OCI-LY3 (cell line): ENCODE measurements around the gene PPP1R14D.

Experiments
- H2AFZ ChIP-seq: fragments of 200-600, 300-600 bp; shearing (Covaris generic); 2 replicates; pipeline ENCODE4 v1.6.0; 2014; ENCODE audit warnings: antibody characterized with exemption, low read depth, low read length
- H3K27ac ChIP-seq: fragments of 200-600, 300-600 bp; sonication (generic); 2 replicates; pipeline ENCODE4 v1.5.1; 2014; ENCODE audit warnings: mild to moderate bottlenecking, low read length, moderate library complexity, mixed read lengths
- H3K27me3 ChIP-seq: fragments of 200-600, 300-600 bp; sonication (generic); 2 replicates; pipeline ENCODE4 v1.6.1; 2014; ENCODE audit warnings: low read depth, low read length, mixed read lengths
- H3K36me3 ChIP-seq: fragments of 200-600, 300-600 bp; sonication (generic); replicated peaks from 2 replicates; pipeline ENCODE3; 2014; ENCODE audit warnings: low read depth, low read length, mixed read lengths
- H3K4me1 ChIP-seq: fragments of 300-600, 200-600 bp; sonication (generic); 2 replicates; pipeline ENCODE4 v1.6.1; 2014; ENCODE audit warnings: low read length, mixed read lengths
- H3K4me2 ChIP-seq: fragments of 200-600, 300-600 bp; sonication (generic); 2 replicates; pipeline ENCODE4 v1.6.1; 2014; ENCODE audit warnings: low read length, mixed read lengths
- H3K4me3 ChIP-seq: fragments of 300-600, 200-600 bp; sonication (generic); 2 replicates; pipeline ENCODE4 v1.5.1; 2014; ENCODE audit warnings: antibody characterized with exemption, mild to moderate bottlenecking, low read length, moderate library complexity
- H3K79me2 ChIP-seq: fragments of 300-600, 200-600 bp; shearing (Covaris generic); 2 replicates; pipeline ENCODE4 v1.6.1; 2014; ENCODE audit warnings: mild to moderate bottlenecking, low read length, mixed read lengths
- H3K9ac ChIP-seq: fragments of 300-600, 200-600 bp; shearing (Covaris generic); 2 replicates; pipeline ENCODE4 v1.6.0; 2014; ENCODE audit warnings: mild to moderate bottlenecking, low read length, moderate library complexity
- H3K9me3 ChIP-seq: fragments of 200-600, 300-600 bp; shearing (Covaris generic); 2 replicates; pipeline ENCODE4 v1.6.1; 2014; ENCODE audit warnings: low read length, mixed read lengths; ENCODE audit not compliant: insufficient read depth
- H4K20me1 ChIP-seq: fragments of 200-600, 300-600 bp; sonication (generic); 2 replicates; pipeline ENCODE4 v1.6.1; 2016; ENCODE audit warnings: low read length, mixed read lengths; ENCODE audit not compliant: insufficient read depth
- EZH2phosphoT487 ChIP-seq: fragments of 200-600 bp; shearing (Covaris generic); IDR thresholded peaks from 2 replicates; pipeline ENCODE4 v1.6.1; 2018; ENCODE audit warnings: antibody characterized with exemption, mixed run types, low read depth
- TF ChIP-seq, protein P1 (sequence below): fragments of 200-600, 300-600 bp; sonication (generic); IDR thresholded peaks from 2 replicates; pipeline ENCODE4 v1.5.1; 2014; ENCODE audit warnings: antibody characterized with exemption, low read length, low read depth

Gene PPP1R14D

DNA sequence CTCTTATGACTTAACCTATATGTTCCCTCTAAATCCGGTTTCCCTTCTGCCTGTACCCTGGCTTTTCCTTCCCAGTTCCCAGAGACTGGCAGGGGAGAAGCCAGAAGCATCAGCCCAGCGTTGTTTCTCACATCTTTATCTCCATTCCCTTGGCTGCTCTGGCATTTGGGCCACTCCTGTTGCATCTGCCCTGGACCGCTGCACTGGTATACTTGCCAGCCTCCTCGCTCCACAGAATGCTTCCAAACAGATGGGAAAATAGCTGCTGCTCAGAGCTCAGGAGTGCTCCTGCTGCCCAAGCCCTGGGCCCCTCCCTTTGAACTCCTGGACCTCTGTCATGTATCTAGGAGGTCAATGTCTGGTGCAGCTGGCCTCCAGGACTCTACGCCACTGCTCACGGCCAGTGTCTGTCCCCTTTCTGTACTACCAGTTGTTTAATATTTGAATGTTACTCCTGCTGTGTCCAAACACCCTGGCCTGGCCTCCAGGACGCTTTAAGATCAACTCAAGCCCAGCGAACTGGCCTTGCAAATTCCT, 22.1 kb upstream of the PPP1R14D start:
- H3K9me3 ChIP-seq, result no peaks in the 10 kb centered on the region
- H4K20me1 ChIP-seq, result no peaks in the 10 kb centered on the region
- no peak overlapping the region for H3K4me3 ChIP-seq
- TF ChIP-seq, protein P1, sequence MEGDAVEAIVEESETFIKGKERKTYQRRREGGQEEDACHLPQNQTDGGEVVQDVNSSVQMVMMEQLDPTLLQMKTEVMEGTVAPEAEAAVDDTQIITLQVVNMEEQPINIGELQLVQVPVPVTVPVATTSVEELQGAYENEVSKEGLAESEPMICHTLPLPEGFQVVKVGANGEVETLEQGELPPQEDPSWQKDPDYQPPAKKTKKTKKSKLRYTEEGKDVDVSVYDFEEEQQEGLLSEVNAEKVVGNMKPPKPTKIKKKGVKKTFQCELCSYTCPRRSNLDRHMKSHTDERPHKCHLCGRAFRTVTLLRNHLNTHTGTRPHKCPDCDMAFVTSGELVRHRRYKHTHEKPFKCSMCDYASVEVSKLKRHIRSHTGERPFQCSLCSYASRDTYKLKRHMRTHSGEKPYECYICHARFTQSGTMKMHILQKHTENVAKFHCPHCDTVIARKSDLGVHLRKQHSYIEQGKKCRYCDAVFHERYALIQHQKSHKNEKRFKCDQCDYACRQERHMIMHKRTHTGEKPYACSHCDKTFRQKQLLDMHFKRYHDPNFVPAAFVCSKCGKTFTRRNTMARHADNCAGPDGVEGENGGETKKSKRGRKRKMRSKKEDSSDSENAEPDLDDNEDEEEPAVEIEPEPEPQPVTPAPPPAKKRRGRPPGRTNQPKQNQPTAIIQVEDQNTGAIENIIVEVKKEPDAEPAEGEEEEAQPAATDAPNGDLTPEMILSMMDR, result no peak
- no peak for TF ChIP-seq EZH2phosphoT487
- H3K27ac ChIP-seq, result no peak overlapping the region
- H3K9ac ChIP-seq, result no peak overlapping the region
- H3K36me3 ChIP-seq, result no peaks in the 10 kb centered on the region
- no peaks in the 10 kb centered on the region for H3K27me3 ChIP-seq
- H3K79me2 ChIP-seq, result no peaks in the 10 kb centered on the region
- H3K4me1 ChIP-seq, result peaks cover 19% of the 10 kb centered on the region
- H2AFZ ChIP-seq, result no peak overlapping the region
- H3K4me2 ChIP-seq, result no peak overlapping the region

DNA sequence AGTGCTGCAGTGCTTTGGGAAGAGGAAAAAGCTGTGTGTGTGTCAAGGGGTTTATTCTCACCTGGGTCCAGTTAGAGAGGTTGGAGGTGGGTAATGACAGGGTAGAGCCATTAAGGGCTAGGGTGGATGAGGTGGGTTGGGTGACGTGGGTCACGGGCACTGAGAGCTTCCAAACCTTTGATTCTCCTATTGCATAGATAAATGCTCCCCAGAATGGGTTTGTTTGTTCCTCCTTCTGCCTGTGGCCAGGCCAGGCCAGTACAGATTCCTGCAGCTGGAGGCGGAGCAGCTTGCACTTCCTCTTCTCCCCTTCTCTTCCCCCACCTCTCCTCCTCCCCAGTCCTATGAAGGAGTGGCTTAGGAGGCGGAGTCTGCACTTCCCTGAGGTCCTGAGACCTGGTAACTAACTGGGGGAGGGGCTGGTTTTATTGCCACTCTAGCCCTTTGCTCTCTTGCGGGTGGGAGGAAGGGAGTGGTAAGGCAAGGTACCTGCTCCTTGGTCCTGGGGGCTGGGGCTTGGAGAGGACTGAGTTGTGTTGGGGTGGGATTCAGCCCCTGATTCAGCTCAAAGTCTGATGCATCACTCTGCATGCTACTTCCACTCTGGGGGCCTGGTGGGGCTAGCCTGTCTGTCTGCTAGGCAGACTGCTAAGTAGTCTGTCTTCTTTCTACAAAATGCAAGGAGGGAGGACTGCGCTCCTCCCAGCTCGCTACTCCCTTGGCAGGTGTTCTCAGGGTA, 18.9 kb upstream of the PPP1R14D start:
- H3K27me3 ChIP-seq, result no peaks in the 10 kb centered on the region
- no peaks in the 10 kb centered on the region for H3K79me2 ChIP-seq
- peak overlapping the region; percentile 39; the same call in 1 of the 2 replicates for H3K4me3 ChIP-seq
- H3K36me3 ChIP-seq, result no peaks in the 10 kb centered on the region
- peak overlapping the region; percentile 60 for H3K4me2 ChIP-seq
- H2AFZ ChIP-seq, result peak overlapping the region; percentile 86
- no peaks in the 10 kb centered on the region for H4K20me1 ChIP-seq
- no peaks in the 10 kb centered on the region for H3K9me3 ChIP-seq
- H3K27ac ChIP-seq, result 0 out of 2 replicates have a peak overlapping the region, but pooled peaks have one; percentile 24
- TF ChIP-seq EZH2phosphoT487, result no peak
- TF ChIP-seq, protein P1, result no peak
- peaks cover 19% of the 10 kb centered on the region for H3K4me1 ChIP-seq
- H3K9ac ChIP-seq, result peak overlapping the region; percentile 25; the same call in 1 of the 2 replicates

DNA sequence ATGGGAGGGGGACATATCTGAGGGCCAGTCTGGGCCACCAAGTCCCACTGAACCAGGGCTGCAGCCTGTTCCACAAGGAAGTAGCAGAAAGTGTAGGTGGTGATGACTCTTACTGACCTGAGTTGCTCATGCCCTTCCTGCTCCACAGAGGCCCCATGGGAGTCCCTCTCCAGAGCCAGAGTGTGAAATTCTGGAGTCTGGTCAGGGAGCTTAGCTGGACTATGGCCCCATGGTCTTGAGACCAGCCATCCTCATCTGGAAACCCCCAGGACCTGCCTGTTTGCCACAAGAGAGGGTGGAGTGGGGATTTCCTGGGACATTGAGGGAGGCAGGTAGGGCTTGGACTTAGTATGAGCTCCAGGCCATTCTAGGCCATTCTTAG, 18.3 kb upstream of the PPP1R14D start:
- peak overlapping the region; percentile 86 for H2AFZ ChIP-seq
- no peaks in the 10 kb centered on the region for H3K9me3 ChIP-seq
- H4K20me1 ChIP-seq, result no peaks in the 10 kb centered on the region
- peaks cover 19% of the 10 kb centered on the region for H3K4me1 ChIP-seq
- peak overlapping the region; percentile 25; the same call in 1 of the 2 replicates for H3K9ac ChIP-seq
- H3K79me2 ChIP-seq, result no peaks in the 10 kb centered on the region
- TF ChIP-seq EZH2phosphoT487, result no peak
- TF ChIP-seq, protein P1, result no peak
- no peak overlapping the region for H3K27ac ChIP-seq
- H3K4me3 ChIP-seq, result peak overlapping the region; percentile 39; the same call in 1 of the 2 replicates
- peak overlapping the region; percentile 60 for H3K4me2 ChIP-seq
- no peaks in the 10 kb centered on the region for H3K36me3 ChIP-seq
- H3K27me3 ChIP-seq, result no peaks in the 10 kb centered on the region

DNA sequence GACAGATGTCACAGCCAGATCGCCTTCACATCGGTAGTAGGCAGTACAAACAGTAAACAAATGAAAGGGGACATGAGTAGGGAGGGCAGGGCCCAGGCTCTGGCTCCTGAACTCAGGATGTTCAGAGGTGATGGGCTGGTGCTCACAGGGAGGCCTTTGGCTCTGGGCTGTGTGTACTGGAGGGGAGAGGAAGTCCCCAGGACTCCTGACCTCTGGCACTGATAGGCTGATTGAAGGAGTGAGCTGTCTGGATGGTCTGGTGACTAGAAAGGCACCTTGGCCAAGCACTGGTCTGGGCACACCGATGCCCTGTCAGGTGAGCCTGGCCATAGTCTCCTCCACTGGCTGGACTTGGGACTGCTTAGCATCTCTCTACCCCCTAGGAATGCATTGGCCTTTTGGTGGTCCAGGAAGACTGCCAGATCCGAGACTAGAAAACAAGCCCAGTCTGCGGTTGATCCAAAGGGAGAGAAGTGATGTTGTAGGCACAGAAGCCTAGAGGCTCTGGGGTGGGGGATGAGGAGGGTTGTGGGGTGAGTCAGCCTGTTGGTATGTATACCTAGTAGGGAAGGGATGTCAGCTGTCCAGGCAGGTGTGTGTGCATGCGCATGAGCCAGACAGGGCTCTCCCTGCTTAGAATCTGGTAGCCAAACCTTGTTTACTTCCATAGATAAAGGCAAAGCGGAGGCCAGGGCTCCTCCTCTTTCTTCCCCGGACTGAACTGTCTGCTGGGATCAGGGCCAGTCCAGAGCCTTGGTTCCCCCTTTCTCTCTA, 17.2 kb upstream of the PPP1R14D start:
- Histone ChIP-seq H3K4me3 (no peak overlapping the region), H3K9me3 (no peaks in the 10 kb centered on the region), H3K36me3 (no peaks in the 10 kb centered on the region), H3K4me1 (peaks cover 19% of the 10 kb centered on the region), H3K79me2 (no peaks in the 10 kb centered on the region), H3K27me3 (no peaks in the 10 kb centered on the region), H2AFZ (no peak overlapping the region), H4K20me1 (no peaks in the 10 kb centered on the region), H3K27ac (no peak overlapping the region), H3K9ac (no peak overlapping the region), H3K4me2 (no peak overlapping the region)
- no peak for TF ChIP-seq EZH2phosphoT487
- TF ChIP-seq, protein P1, result no peak
